ENCODE data around the gene TNFRSF1B. TPM values are rescaled to one million over a fixed set of nuclear protein-coding genes. Genes with fewer than 3 reads are reported as not detected.

Gene TNFRSF1B
- total RNA-seq, 2 experiments from 2014 or later = 201 to 211 TPM

- Mint-ChIP-seq H3K4me3 (no peak overlapping the region), H3K27me3 (no peaks in the 10 kb centered on the region), H3K4me1 (ENCODE audit: low read depth) (peaks cover 90% of the 10 kb centered on the region), H3K36me3 (peaks cover 12% of the 10 kb centered on the region), H3K9me3 (peaks cover 13% of the 10 kb centered on the region), H3K27ac (peak overlapping the region; percentile 96)
- intact Hi-C loops (cut with micrococcal nuclease) = loop anchor here (2.0 to 5.0 kb wide), 3 partner anchors 13 to 62 kb away; no protein-coding TSS in a partner anchor
- ChIA-PET POLR2A (interaction anchor here (0.7 to 5.9 kb wide), 5 partner anchors 9 to 33 kb away, joined by 3 to 39 read pairs (median 6); no protein-coding TSS in a partner anchor), CTCF (interaction anchor here (0.6 to 3.0 kb wide), 6 partner anchors 12 to 94 kb away, joined by 3 to 23 read pairs (median 4); no protein-coding TSS in a partner anchor)
- DNase-seq = no peak
These were observed 17.0 kb upstream of the TNFRSF1B start for GRCh38 chr1:12149791-12150175.

DNA sequence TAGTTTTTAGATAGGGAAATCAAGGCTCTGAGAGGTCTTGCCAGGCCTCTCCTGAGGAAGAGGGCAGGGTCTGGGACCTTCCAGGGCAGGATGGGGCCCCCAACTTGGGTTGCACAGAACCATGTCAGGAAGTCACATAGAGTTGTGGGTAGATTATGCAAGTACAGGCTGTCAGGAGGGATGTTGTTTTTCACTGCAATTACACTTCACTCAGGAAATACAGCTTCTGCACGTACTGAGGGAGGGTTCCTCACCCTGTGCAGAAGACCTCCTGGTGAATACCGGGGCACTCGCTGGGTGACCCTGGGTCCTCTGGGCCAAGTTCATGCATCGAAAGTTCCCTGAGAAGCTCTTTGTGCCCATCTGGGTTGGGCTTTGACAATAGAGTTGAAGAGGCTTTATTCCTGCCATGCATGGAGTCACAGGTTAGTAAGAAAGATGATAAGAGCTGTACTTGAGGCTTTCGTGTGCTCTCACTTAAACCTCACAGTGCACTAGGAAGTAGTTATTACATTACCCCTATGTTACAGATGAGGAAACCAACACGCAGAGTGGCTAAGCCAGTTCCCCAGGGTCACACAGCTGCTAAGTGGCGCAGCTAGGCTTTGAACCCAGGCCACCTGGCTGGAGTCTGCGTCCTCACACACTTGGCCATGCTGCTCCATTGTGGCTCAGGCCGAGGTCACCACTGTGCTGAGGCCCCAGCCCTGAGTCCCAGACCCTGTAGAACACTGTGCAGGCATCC, 16.2 kb upstream of the TNFRSF1B start:
- H3K4me1 Mint-ChIP-seq (ENCODE audit: low read depth) = peaks cover 91% of the 10 kb centered on the region
- intact Hi-C loops (cut with micrococcal nuclease) = loop anchor here (5.0 kb wide), 1 partner anchor 63 kb away; no protein-coding TSS in a partner anchor
- no peaks in the 10 kb centered on the region for H3K27me3 Mint-ChIP-seq
- DNase-seq = peak; percentile 42
- CTCF ChIA-PET = interaction anchor here (0.6 to 3.0 kb wide), 5 partner anchors 26 to 93 kb away, joined by 3 to 23 read pairs (median 4); no protein-coding TSS in a partner anchor
- peaks cover 13% of the 10 kb centered on the region for H3K9me3 Mint-ChIP-seq
- H3K4me3 Mint-ChIP-seq = peak overlapping the region; percentile 49
- peaks cover 9% of the 10 kb centered on the region for H3K36me3 Mint-ChIP-seq
- POLR2A ChIA-PET = interaction anchor here (0.6 to 5.9 kb wide), 8 partner anchors 8 to 141 kb away, joined by 3 to 39 read pairs (median 5); partner anchors contain the start of gene TNFRSF1B
- peak overlapping the region; percentile 96 for H3K27ac Mint-ChIP-seq

- DNase-seq = no peak
- H3K4me3 Mint-ChIP-seq = no peak overlapping the region
These were observed 15.3 kb upstream of the TNFRSF1B start for GRCh38 chr1:12151465-12151864.

GRCh38 chr1:12152113-12152891, 14.5 kb upstream of the TNFRSF1B start:
- intact Hi-C loops (cut with micrococcal nuclease) = loop anchor here (5.0 kb wide), 1 partner anchor 65 kb away; no protein-coding TSS in a partner anchor
- no peak overlapping the region for H3K4me3 Mint-ChIP-seq
- peaks cover 88% of the 10 kb centered on the region for H3K4me1 Mint-ChIP-seq (ENCODE audit: low read depth)
- CTCF ChIA-PET = interaction anchor here (0.6 to 1.2 kb wide), 2 partner anchors 25 to 115 kb away, joined by 3 read pairs; no protein-coding TSS in a partner anchor
- no peak for DNase-seq
- POLR2A ChIA-PET = interaction anchor here (1.0 to 4.8 kb wide), 4 partner anchors 9 to 25 kb away, joined by 3 to 39 read pairs (median 6); no protein-coding TSS in a partner anchor
- H3K27me3 Mint-ChIP-seq = no peaks in the 10 kb centered on the region
- peaks cover 9% of the 10 kb centered on the region for H3K36me3 Mint-ChIP-seq
- H3K9me3 Mint-ChIP-seq = peaks cover 13% of the 10 kb centered on the region
- peak overlapping the region; percentile 90 for H3K27ac Mint-ChIP-seq

More at GRCh38 chr1:12151465-12151864, 15.3 kb upstream of the TNFRSF1B start:
- intact Hi-C loops (cut with micrococcal nuclease) = loop anchor here (5.0 kb wide), 1 partner anchor 64 kb away; no protein-coding TSS in a partner anchor
- ChIA-PET CTCF (interaction anchor here (3.0 kb wide), 1 partner anchor 27 kb away, joined by 23 read pairs; no protein-coding TSS in a partner anchor), POLR2A (interaction anchor here (1.2 to 5.9 kb wide), 5 partner anchors 8 to 27 kb away, joined by 3 to 39 read pairs (median 6); no protein-coding TSS in a partner anchor)
- H3K27me3 Mint-ChIP-seq = no peaks in the 10 kb centered on the region
- H3K27ac Mint-ChIP-seq = peak overlapping the region; percentile 96
- peaks cover 9% of the 10 kb centered on the region for H3K36me3 Mint-ChIP-seq
- H3K4me1 Mint-ChIP-seq (ENCODE audit: low read depth) = peaks cover 91% of the 10 kb centered on the region
- peaks cover 13% of the 10 kb centered on the region for H3K9me3 Mint-ChIP-seq

- H3K9me3 Mint-ChIP-seq = peaks cover 13% of the 10 kb centered on the region
- CTCF ChIA-PET = interaction anchor here (0.6 to 1.2 kb wide), 2 partner anchors 24 to 116 kb away, joined by 3 read pairs; no protein-coding TSS in a partner anchor
- DNase-seq = peak; percentile 65
- peaks cover 9% of the 10 kb centered on the region for H3K36me3 Mint-ChIP-seq
- no peaks in the 10 kb centered on the region for H3K27me3 Mint-ChIP-seq
- intact Hi-C loops (cut with micrococcal nuclease) = loop anchor here (5.0 kb wide), 1 partner anchor 66 kb away; no protein-coding TSS in a partner anchor
- peaks cover 88% of the 10 kb centered on the region for H3K4me1 Mint-ChIP-seq (ENCODE audit: low read depth)
- H3K4me3 Mint-ChIP-seq = no peak overlapping the region
- H3K27ac Mint-ChIP-seq = peak overlapping the region; percentile 90
- POLR2A ChIA-PET = interaction anchor here (1.0 to 4.8 kb wide), 4 partner anchors 8 to 25 kb away, joined by 4 to 39 read pairs (median 6); no protein-coding TSS in a partner anchor
These were observed 13.5 kb upstream of the TNFRSF1B start for GRCh38 chr1:12153181-12153785.

- DNase-seq = no peak
- ChIA-PET POLR2A (interaction anchor here (4.1 kb wide), 1 partner anchor 23 kb away, joined by 18 read pairs; no protein-coding TSS in a partner anchor), CTCF (interaction anchor here (1.2 to 1.4 kb wide), 2 partner anchors 31 to 74 kb away, joined by 4 to 5 read pairs; no protein-coding TSS in a partner anchor)
- Mint-ChIP-seq H3K4me3 (no peak overlapping the region), H3K36me3 (peaks cover 1% of the 10 kb centered on the region), H3K9me3 (peaks cover 2% of the 10 kb centered on the region), H3K27ac (peak overlapping the region; percentile 23), H3K27me3 (no peaks in the 10 kb centered on the region), H3K4me1 (ENCODE audit: low read depth) (peaks cover 80% of the 10 kb centered on the region)
- intact Hi-C loops (cut with micrococcal nuclease) = loop anchor here (5.0 kb wide), 1 partner anchor 88 kb away; no protein-coding TSS in a partner anchor
These were observed 11.5 kb upstream of the TNFRSF1B start for GRCh38 chr1:12155328-12155727.

GRCh38 chr1:12157366-12158231, 9.2 kb upstream of the TNFRSF1B start:
- CTCF ChIA-PET = interaction anchor here (0.8 to 2.4 kb wide), 5 partner anchors 8 to 87 kb away, joined by 3 to 13 read pairs (median 3); no protein-coding TSS in a partner anchor

GRCh38 chr1:12158357-12159092, 8.3 kb upstream of the TNFRSF1B start:
- H3K27me3 Mint-ChIP-seq = no peaks in the 10 kb centered on the region
- CTCF ChIA-PET = interaction anchor here (0.8 kb wide), 1 partner anchor 19 kb away, joined by 4 read pairs; no protein-coding TSS in a partner anchor
- peaks cover 2% of the 10 kb centered on the region for H3K9me3 Mint-ChIP-seq
- intact Hi-C loops (cut with micrococcal nuclease) = loop anchor here (5.0 kb wide), 1 partner anchor 91 kb away; no protein-coding TSS in a partner anchor
- peaks cover 80% of the 10 kb centered on the region for H3K4me1 Mint-ChIP-seq (ENCODE audit: low read depth)
- POLR2A ChIA-PET = interaction anchor here (1.8 to 4.1 kb wide), 3 partner anchors 9 to 20 kb away, joined by 5 to 18 read pairs (median 14); partner anchors contain the start of gene TNFRSF1B
- peak; percentile 62 for DNase-seq
- H3K27ac Mint-ChIP-seq = peak overlapping the region; percentile 93
- H3K4me3 Mint-ChIP-seq = peak overlapping the region; percentile 64
- peaks cover 1% of the 10 kb centered on the region for H3K36me3 Mint-ChIP-seq

More at GRCh38 chr1:12157366-12158231, 9.2 kb upstream of the TNFRSF1B start:
- Mint-ChIP-seq H3K27ac (peak overlapping the region; percentile 93), H3K9me3 (peaks cover 2% of the 10 kb centered on the region), H3K4me3 (peak overlapping the region; percentile 64), H3K4me1 (ENCODE audit: low read depth) (peaks cover 80% of the 10 kb centered on the region), H3K36me3 (peaks cover 1% of the 10 kb centered on the region), H3K27me3 (no peaks in the 10 kb centered on the region)
- intact Hi-C loops (cut with micrococcal nuclease) = loop anchor here (1.0 to 5.0 kb wide), 3 partner anchors 21 to 105 kb away; no protein-coding TSS in a partner anchor
- peak; percentile 73 for DNase-seq
- POLR2A ChIA-PET = interaction anchor here (0.8 to 4.1 kb wide), 5 partner anchors 10 to 25 kb away, joined by 3 to 18 read pairs (median 8); partner anchors contain the start of gene TNFRSF1B

- intact Hi-C loops (cut with micrococcal nuclease) = loop anchor here (5.0 kb wide), 1 partner anchor 93 kb away; no protein-coding TSS in a partner anchor
- peaks cover 2% of the 10 kb centered on the region for H3K9me3 Mint-ChIP-seq
- ChIA-PET CTCF (interaction anchor here (0.7 to 4.8 kb wide), 3 partner anchors 35 to 47 kb away, joined by 3 to 29 read pairs (median 3); no protein-coding TSS in a partner anchor), POLR2A (interaction anchor here (0.6 to 4.8 kb wide), 2 partner anchors 7 to 9 kb away, joined by 3 to 39 read pairs; no protein-coding TSS in a partner anchor)
- H3K36me3 Mint-ChIP-seq = peaks cover 1% of the 10 kb centered on the region
- H3K4me3 Mint-ChIP-seq = peak overlapping the region; percentile 40
- H3K27ac Mint-ChIP-seq = peak overlapping the region; percentile 78
- peaks cover 85% of the 10 kb centered on the region for H3K4me1 Mint-ChIP-seq (ENCODE audit: low read depth)
- H3K27me3 Mint-ChIP-seq = no peaks in the 10 kb centered on the region
- peak; percentile 56 for DNase-seq
These were observed 7.0 kb upstream of the TNFRSF1B start for GRCh38 chr1:12159816-12160215.
